GM23248 (cell line): ENCODE data around the gene WFIKKN2. TPM values are rescaled to one million over a fixed set of nuclear protein-coding genes. Genes with fewer than 3 reads are reported as not detected.

Experiments
- DNase-seq: peaks from one replicate; pipeline ENCODE4 v3.0.0-alpha.2; 2015
- H2AFZ ChIP-seq: fragments of 200-600 bp; sonication (generic); 2 replicates; pipeline ENCODE4 v1.6.1; 2016; ENCODE audit warnings: antibody characterized with exemption
- H3F3A ChIP-seq: fragments of 200-600 bp; sonication (generic); 2 replicates; pipeline ENCODE4 v1.6.1; 2016; ENCODE audit warnings: mild to moderate bottlenecking, antibody characterized with exemption, mixed run types; ENCODE audit not compliant: insufficient read depth
- H3K27ac ChIP-seq: fragments of 200-600 bp; sonication (generic); 2 replicates; pipeline ENCODE4 v1.5.1; 2016; ENCODE audit warnings: mild to moderate bottlenecking
- H3K27me3 ChIP-seq: fragments of 200-600 bp; sonication (generic); replicated peaks from 2 replicates; pipeline ENCODE4 v1.6.1; 2016; ENCODE audit warnings: mild to moderate bottlenecking; ENCODE audit not compliant: insufficient read depth
- H3K36me3 ChIP-seq: fragments of 200-600 bp; sonication (generic); 2 replicates; pipeline ENCODE4 v1.6.1; 2016; ENCODE audit warnings: low read depth, mild to moderate bottlenecking
- H3K4me1 ChIP-seq: fragments of 200-600 bp; sonication (generic); 2 replicates; pipeline ENCODE4 v1.6.1; 2016; ENCODE audit warnings: mild to moderate bottlenecking; ENCODE audit not compliant: insufficient read depth
- H3K4me2 ChIP-seq: fragments of 200-600 bp; sonication (generic); one replicate; pipeline ENCODE4 v1.6.1; 2016; ENCODE audit warnings: mild to moderate bottlenecking; ENCODE audit not compliant: unreplicated experiment
- H3K4me3 ChIP-seq: fragments of 200-600 bp; sonication (generic); 2 replicates; pipeline ENCODE4 v1.5.1; 2016; ENCODE audit warnings: mild to moderate bottlenecking
- H3K79me2 ChIP-seq: fragments of 200-600 bp; sonication (generic); 2 replicates; pipeline ENCODE4 v1.6.1; 2016; ENCODE audit warnings: mild to moderate bottlenecking; ENCODE audit not compliant: insufficient read depth
- H3K9ac ChIP-seq: fragments of 200-600 bp; sonication (generic); 2 replicates; pipeline ENCODE4 v1.6.1; 2016; ENCODE audit warnings: mild to moderate bottlenecking
- H3K9me2 ChIP-seq: fragments of 200-600 bp; sonication (generic); 2 replicates; pipeline ENCODE4 v1.6.1; 2016; ENCODE audit warnings: mixed run types, mild to moderate bottlenecking, moderate library complexity; ENCODE audit not compliant: insufficient read depth
- H3K9me3 ChIP-seq: fragments of 200-600 bp; sonication (generic); one replicate; pipeline ENCODE4 v1.6.1; 2017; ENCODE audit warnings: low read depth
- H4K20me1 ChIP-seq: fragments of 200-600 bp; sonication (generic); 2 replicates; pipeline ENCODE4 v1.6.0; 2016; ENCODE audit not compliant: insufficient read depth
- EZH2 ChIP-seq: fragments of 200-600 bp; sonication (generic); IDR thresholded peaks from 2 replicates; pipeline ENCODE4 v1.6.1; 2018; ENCODE audit warnings: antibody characterized with exemption, mild to moderate bottlenecking; ENCODE audit not compliant: insufficient read depth, poor library complexity, severe bottlenecking
- EZH2phosphoT487 ChIP-seq: fragments of 200-600 bp; sonication (generic); IDR thresholded peaks from 2 replicates; pipeline ENCODE4 v1.6.1; 2018; ENCODE audit warnings: antibody characterized with exemption, moderate library complexity, mild to moderate bottlenecking, low read depth; ENCODE audit not compliant: insufficient read depth
- WGBS, 2 experiments: methylation state at CpG; one replicate each; pipeline ENCODE4 v1.1.6; 2015 to 2017; ENCODE audit warnings: low lambda C conversion rate in 2 of 2, low coverage in 1 of 2; ENCODE audit errors: missing lambda C conversion rate in 2 of 2; 5-methylcytosine and 5-hydroxymethylcytosine counted together
- in situ Hi-C: fragments of 300-500 bp; cut with MboI; formaldehyde crosslinking; loops from 2 replicates; pipeline ENCODE4 v1.15.0; 2020
- polyA plus RNA-seq: library from polyadenylated mRNA; unstranded; fragments of >200 nt; fragmentation: Nextera tagmentation; extraction: Ambion mirVana; gene quantifications from 2 replicates; pipeline ENCODE4 v1.2.1, GENCODE V29; 2016
- total RNA-seq: library from RNA; depleted of rRNA; stranded (reverse); fragments of >200 nt; shearing (Covaris generic); gene quantifications from 2 replicates; pipeline ENCODE4 v1.2.3, GENCODE V29; 2014

WFIKKN2 gene
- total and polyA plus RNA-seq, 2 experiments from 2014 or later, result not detected

DNA sequence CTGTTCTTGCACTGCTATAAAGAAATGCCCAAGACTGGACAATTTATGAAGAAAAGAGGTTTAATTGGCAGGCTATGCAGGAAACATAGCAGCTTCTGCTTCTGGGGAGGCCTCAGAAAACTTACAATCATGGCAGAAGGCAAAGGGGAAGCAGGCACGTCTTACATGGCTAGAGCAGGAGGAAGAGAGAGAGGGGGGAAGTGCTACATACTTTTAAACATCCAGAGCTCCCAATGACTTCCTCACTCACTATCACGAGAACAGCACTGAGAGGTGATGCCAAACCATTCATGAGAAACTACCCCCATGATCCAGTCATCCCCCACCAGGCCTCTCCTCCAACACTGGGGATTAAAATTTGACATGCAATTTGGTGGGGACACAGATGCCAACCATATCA, 13.3 kb downstream of the WFIKKN2 start:
- H3K9me3 ChIP-seq, result no peaks in the 10 kb centered on the region
- H3K36me3 ChIP-seq, result no peaks in the 10 kb centered on the region
- in situ Hi-C loops, result no loop called here
- no peak overlapping the region for H3K4me3 ChIP-seq
- TF ChIP-seq EZH2phosphoT487 (no peak), EZH2 (no peak)
- 0 out of 2 replicates have a peak, but pooled peaks cover 4% of the 10 kb centered on the region for H3F3A ChIP-seq
- H3K4me1 ChIP-seq, result peaks cover 17% of the 10 kb centered on the region
- no peaks in the 10 kb centered on the region for H3K79me2 ChIP-seq
- H3K4me2 ChIP-seq, result no peak overlapping the region
- H4K20me1 ChIP-seq, result no peaks in the 10 kb centered on the region
- no peaks in the 10 kb centered on the region for H3K9me2 ChIP-seq
- H3K27me3 ChIP-seq, result no peaks in the 10 kb centered on the region
- H2AFZ ChIP-seq, result no peak overlapping the region
- no peak overlapping the region for H3K9ac ChIP-seq
- 59 to 76% methylated on average over 2 of the region's 2 CpGs for WGBS, 2 experiments
- no peak overlapping the region for H3K27ac ChIP-seq
- no peak for DNase-seq

DNA sequence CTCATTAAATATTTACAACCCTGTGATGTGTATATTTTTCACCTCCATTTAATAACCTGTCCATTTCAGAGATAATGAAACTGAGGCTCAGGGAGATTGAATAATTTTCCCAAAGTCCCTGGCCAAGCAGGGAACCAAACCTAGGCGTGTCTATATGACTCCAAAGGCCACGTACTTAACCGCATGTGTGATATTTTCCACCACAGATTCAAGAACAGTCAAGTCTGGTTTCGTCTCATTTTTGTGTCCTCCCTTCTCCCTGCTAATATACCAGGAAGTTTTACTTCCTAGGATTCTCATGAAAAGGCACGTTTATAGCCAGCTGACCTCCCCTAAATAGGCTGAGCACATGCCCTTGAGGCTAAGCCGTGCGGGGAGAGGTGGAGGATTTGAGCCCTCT, 15.3 kb downstream of the WFIKKN2 start:
- Histone ChIP-seq H3K9me2 (no peaks in the 10 kb centered on the region), H4K20me1 (no peaks in the 10 kb centered on the region), H2AFZ (no peak overlapping the region), H3K4me2 (no peak overlapping the region), H3K4me3 (no peak overlapping the region), H3K9me3 (no peaks in the 10 kb centered on the region), H3K36me3 (no peaks in the 10 kb centered on the region), H3K9ac (no peak overlapping the region), H3K27me3 (no peaks in the 10 kb centered on the region), H3K4me1 (peaks cover 4% of the 10 kb centered on the region), H3F3A (no peaks in the 10 kb centered on the region), H3K27ac (no peak overlapping the region), H3K79me2 (no peaks in the 10 kb centered on the region)
- no peak for DNase-seq
- 82 to 87% methylated on average over 7 of the region's 7 CpGs for WGBS, 2 experiments
- in situ Hi-C loops, result no loop called here
- TF ChIP-seq EZH2phosphoT487 (no peak), EZH2 (no peak)

DNA sequence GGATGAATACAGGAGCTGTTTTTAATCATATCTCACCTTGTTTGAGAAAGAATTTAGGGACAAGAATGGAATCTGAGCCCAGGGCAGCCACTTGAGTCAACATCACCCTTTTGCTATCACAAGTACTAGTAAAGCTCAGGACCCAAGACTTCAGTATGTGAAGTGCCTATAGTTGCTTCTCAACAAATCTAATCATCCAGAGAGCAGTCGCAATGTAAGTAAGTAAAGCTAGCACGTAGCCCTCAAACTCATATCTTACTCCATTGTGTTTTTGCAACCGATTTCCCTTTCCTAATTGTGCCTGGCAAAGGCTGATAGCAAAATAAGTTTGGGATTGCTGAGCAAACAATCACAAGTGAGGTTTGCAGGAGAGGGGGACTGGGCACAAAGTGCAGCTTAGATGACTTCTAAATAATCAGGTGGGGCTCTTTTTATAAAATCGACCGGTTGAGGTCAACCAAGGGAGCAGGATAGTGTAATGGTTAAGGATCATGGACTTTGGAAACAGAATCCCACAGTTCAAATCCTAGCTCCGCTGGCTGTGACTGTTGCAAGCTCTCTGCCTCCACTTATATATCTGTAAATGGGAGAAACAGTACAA, 17.7 kb downstream of the WFIKKN2 start:
- TF ChIP-seq EZH2, result no peak
- TF ChIP-seq EZH2phosphoT487, result no peak
- Histone ChIP-seq H3K9ac (no peak overlapping the region), H3K27ac (no peak overlapping the region), H2AFZ (peak overlapping the region; percentile 97), H3K36me3 (no peaks in the 10 kb centered on the region), H3K4me2 (no peak overlapping the region), H3K9me3 (no peaks in the 10 kb centered on the region), H4K20me1 (no peaks in the 10 kb centered on the region), H3K79me2 (no peaks in the 10 kb centered on the region), H3K9me2 (no peaks in the 10 kb centered on the region), H3K27me3 (no peaks in the 10 kb centered on the region), H3K4me1 (no peaks in the 10 kb centered on the region; the same call in 1 of the 2 replicates), H3F3A (no peaks in the 10 kb centered on the region), H3K4me3 (no peak overlapping the region)
- WGBS, 2 experiments, result 86 to 88% methylated on average over 6 of the region's 6 CpGs
- in situ Hi-C loops, result no loop called here
- DNase-seq, result no peak

DNA sequence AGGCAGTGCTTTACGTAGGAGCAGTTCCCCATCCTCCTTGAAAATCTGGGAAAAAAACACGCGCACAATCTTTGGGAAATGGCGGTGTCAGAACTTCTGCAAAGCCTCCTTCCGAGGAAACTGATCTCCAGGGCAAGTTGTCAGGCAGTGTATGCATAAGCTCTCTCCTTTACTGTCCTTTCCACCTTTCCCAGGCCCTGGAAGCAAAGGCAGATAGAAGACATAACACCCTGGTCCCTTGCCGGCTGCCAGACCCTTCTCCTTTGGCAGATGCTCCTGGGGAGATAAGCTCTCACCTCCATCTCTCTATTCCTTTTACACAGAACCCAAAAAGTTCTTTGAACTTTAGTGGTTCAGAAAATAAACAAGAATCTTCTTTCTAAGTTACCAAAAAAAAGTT, 18.4 kb downstream of the WFIKKN2 start:
- Histone ChIP-seq H2AFZ (0 out of 2 replicates have a peak overlapping the region, but pooled peaks have one; percentile 24), H3K4me3 (no peak overlapping the region), H3K36me3 (no peaks in the 10 kb centered on the region), H3K9me3 (no peaks in the 10 kb centered on the region), H3K9ac (no peak overlapping the region), H4K20me1 (no peaks in the 10 kb centered on the region), H3K4me1 (no peaks in the 10 kb centered on the region; the same call in 1 of the 2 replicates), H3K4me2 (no peak overlapping the region), H3F3A (no peaks in the 10 kb centered on the region), H3K79me2 (no peaks in the 10 kb centered on the region), H3K27me3 (no peaks in the 10 kb centered on the region), H3K9me2 (no peaks in the 10 kb centered on the region), H3K27ac (no peak overlapping the region)
- WGBS, 2 experiments, result 97 to 99% methylated on average over 6 of the region's 6 CpGs
- no peak for TF ChIP-seq EZH2phosphoT487
- no peak for TF ChIP-seq EZH2
- no peak for DNase-seq
- in situ Hi-C loops, result no loop called here
